DMS 273 treated with DMSO at 0.1 percent for 48 hours (cell line): Measurements from ENCODE around the gene AUTS2.

Experiments
- DNase-seq: peaks from one replicate; lab custom pipeline; 2025; lab: John Stamatoyannopoulos, UW

Gene AUTS2

GRCh38 chr7:69992938-69993337, 394.7 kb downstream of the AUTS2 start:
- no peak for DNase-seq

GRCh38 chr7:69994218-69994617, 395.9 kb downstream of the AUTS2 start:
- DNase-seq: no peak

DNA sequence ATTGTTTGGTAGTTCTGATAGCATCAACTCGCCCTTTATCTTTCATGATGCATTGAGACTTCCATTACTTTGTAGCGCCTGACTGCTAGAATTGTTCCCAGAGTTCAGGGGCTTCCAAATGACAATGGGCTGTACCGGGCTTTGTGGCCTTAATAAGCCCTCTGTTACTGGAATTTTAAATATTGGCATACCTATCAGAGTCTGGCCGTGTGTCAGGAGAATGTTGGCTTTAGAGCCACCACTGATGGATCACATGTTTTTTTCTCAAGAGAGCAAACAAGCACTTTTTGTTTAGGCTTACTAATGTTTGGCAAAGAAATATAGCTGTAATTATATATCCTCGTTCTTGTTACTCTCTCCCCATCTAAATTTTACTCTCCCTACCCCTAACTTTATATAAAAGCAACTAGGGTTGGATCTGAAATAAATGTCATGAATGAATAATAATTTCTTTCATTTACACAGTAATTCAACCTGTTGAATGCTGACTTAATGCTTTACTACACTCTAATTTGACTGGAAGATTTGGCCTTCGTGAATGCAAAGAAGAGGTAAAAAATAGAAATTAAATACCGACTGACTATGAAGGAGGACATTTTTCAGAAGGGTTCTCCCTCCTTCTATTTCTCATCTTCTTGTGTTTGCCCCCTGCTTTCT, 396.7 kb downstream of the AUTS2 start:
- DNase-seq: no peak

GRCh38 chr7:69996121-69996520, 397.8 kb downstream of the AUTS2 start:
- DNase-seq: no peak

DNA sequence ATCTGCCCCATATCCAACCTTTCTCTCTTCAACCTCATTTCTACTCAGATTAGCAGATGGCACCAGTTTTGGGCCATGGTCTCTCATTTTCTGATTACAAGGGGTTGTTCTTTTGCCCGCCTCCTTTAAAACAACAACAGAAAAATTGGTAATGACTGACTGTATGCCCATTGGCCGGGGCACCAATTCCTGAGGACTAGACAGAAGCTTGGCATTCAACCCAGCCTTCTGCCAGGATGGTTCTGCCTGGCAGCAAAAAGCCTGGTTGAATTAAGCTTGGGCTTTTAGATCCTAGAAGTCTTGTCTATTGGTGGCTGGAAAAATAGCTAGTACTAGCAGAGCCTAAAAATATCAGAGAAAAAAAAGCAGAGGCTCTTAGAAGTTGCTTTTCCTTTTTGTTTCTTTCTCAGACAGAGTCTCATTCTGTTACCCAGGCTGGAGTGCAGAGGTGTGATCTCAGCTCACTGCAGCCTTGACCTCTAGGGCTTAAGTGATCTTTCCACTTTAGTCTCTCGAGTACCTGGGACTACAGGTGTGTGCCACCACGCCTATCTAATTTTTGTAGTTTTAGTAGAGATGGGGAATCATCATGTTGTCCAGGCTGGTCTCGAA, 402.6 kb downstream of the AUTS2 start:
- peak; percentile 47 for DNase-seq

DNA sequence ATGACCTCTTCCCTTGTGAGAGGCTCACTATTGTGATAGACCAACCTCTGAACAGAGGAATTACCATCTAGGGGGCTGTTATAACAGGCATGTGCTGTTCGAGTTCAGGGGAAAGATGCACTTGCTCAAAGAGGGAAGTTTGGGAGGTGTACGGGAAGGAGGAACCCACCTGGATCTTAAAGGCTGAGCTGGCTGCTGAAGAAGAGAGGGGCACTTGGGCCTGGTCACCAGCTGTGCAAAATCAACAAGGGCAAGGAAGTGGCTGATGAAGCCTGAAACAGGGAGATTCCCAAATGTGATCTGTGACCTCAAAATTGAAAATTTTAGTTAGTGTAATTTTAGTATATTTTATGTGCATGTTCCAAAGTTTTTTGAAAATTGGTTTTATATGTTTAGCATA, 407.2 kb downstream of the AUTS2 start:
- DNase-seq: no peak

- no peak for DNase-seq
Observed at GRCh38 chr7:70005891-70006260, 407.6 kb downstream of the AUTS2 start.

- DNase-seq: peak; percentile 96
Observed at GRCh38 chr7:70006261-70006920, 408.1 kb downstream of the AUTS2 start.

GRCh38 chr7:70008466-70008865, 410.2 kb downstream of the AUTS2 start:
- DNase-seq: no peak

- no peak for DNase-seq
Observed at GRCh38 chr7:70014472-70015177, 416.4 kb downstream of the AUTS2 start.

DNA sequence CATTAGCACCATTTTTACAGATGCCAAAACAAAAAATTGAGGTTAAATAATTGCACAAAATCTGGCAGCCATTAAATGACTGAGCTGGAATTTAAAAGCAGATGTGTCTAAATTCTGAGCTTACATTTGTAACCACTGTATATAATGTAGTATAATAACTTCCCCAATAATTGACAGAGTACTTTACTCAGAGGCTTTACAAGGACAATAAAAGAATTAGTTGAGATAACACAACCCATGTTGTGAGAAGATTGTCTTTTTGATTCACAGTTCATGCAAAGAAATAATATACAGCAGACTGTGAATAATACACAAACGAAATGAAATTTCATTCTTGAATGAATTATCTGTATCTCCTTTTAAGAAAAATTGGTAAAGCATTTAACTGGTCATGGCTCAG, 417.1 kb downstream of the AUTS2 start:
- DNase-seq: no peak

- DNase-seq: no peak
Observed at GRCh38 chr7:70016044-70016770, 417.9 kb downstream of the AUTS2 start.

DNA sequence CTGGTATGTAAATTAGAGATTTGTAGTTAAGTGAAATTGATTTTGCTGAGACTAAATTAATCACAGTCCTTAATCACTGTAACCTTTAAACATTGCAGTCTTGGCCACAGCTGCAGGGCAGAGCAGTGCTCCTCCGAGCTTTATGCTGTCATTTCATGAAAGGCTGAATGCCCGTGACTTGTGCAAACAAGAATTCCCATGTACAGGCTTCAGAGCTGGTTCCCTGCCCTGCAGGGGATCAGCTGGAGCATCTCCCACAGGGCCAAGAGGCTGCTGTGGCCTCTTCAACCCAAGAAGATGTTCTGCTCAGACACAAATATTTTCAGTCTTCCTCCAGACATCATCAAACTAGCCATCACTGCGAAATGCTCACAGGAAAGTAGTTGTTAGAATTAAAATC, 419.1 kb downstream of the AUTS2 start:
- no peak for DNase-seq

GRCh38 chr7:70018700-70019099, 420.4 kb downstream of the AUTS2 start:
- no peak for DNase-seq

GRCh38 chr7:70027867-70028266, 429.6 kb downstream of the AUTS2 start:
- no peak for DNase-seq

DNA sequence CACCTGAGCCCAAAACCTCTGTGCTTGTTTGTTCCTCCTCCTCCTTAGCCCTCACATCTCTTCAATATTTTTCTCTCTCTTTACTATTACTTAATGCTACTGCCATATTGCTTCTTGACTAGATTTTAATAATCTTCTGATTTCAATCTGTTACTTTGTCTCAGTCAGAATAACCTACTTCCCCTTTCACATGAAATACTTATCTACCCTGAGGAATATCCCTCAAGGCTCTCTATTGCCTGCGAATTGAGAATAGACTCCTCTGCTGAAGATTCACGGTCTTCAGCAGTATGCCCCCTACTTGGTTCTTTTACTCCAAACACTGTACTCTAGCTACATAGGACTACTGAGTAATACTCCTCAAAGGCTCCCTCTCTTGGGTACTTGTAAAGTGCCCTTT, 430.3 kb downstream of the AUTS2 start:
- no peak for DNase-seq

GRCh38 chr7:70029993-70030392, 431.7 kb downstream of the AUTS2 start:
- DNase-seq: no peak

DNA sequence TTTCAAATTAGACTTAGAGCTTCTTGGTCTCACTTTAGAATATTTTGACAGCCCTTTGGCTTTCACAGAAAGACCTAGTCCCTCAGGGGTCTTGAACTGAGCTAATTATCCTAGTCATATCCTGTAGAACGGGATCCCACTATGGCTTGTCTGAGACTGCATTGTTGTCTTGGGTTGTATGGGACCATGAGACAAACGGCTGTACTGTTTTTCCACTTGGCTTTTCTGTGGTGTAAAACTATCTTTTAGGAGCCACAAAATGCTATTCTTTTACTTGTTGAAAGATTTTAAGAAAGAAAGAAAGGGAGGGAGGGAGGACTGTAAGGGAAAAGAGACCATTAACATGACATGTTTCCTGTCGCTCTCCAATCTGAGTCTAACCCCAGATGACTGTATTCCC, 432.5 kb downstream of the AUTS2 start:
- no peak for DNase-seq

DNA sequence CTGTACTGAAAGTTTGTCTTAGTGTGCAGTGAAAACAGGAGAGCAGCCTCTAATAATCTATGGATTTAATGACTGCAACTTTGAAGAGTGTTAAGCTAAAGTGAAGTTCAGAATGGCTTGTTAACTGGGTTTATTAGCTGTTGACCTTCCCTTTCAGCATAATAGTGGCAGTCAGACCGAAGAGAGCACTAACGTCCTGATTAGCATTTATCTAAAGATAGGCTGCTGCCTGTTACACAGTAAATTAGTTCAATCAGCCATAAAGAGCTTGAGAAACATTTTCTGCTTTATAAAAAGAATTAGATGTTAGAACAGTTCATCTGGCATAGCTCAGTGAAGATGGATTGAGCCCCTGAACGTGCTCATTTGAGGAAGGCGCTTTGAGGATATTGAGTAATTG, 433.0 kb downstream of the AUTS2 start:
- no peak for DNase-seq

GRCh38 chr7:70032649-70033048, 434.4 kb downstream of the AUTS2 start:
- peak; percentile 41 for DNase-seq

- no peak for DNase-seq
Observed at GRCh38 chr7:70033226-70033625, 435.0 kb downstream of the AUTS2 start.

- DNase-seq: no peak
Observed at GRCh38 chr7:70034999-70035398, 436.7 kb downstream of the AUTS2 start.
